IPS-11a (cell line): ENCODE measurements around the gene SIDT1.

Experiments
- H3K4me3 ChIP-seq: one replicate; pipeline ENCODE4 v1.5.1; 2013; ENCODE audit warnings: low read depth, low read length, control low read depth

The SIDT1 gene

DNA sequence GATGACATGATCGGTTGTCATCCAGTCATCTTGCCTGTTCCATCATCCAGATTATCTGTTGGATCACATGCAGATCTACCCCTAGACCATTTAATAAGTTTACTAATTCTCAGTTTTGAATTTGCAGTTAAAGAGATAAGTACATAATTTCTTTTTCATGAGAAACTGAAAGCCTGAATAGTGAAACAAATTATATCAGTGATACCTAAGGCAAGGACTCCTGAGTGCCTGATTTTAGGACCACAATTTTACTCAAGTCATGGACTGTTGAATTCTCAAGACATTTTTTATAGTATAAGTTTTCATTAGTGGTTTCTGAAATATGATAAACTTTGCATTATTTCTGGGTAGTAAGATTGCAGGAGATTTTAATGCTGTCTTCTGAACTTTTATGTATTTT lies 13.2 kb downstream of the SIDT1 start:
- no peak overlapping the region for H3K4me3 ChIP-seq

GRCh38 chr3:113546414-113546893 lies 14.1 kb downstream of the SIDT1 start:
- H3K4me3 ChIP-seq = no peak overlapping the region

DNA sequence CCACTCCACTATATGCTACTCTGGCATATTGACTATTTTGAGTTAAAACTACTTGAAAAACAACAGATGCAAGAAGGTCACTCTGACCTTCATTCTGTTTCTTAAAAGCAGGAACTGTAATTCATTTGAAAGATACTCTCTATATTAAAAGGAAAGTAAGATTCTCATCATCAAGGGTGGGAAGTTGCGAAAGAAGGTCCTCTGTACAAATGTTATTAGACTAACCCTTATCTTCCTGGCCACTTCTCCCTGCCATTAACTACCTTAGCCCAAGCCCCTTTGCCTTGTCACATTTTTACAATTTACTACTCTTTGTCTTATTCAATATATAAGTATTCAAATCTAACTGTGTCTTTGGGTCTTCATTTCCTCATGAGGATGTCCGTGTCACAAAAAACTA lies 16.1 kb downstream of the SIDT1 start:
- H3K4me3 ChIP-seq = no peak overlapping the region

DNA sequence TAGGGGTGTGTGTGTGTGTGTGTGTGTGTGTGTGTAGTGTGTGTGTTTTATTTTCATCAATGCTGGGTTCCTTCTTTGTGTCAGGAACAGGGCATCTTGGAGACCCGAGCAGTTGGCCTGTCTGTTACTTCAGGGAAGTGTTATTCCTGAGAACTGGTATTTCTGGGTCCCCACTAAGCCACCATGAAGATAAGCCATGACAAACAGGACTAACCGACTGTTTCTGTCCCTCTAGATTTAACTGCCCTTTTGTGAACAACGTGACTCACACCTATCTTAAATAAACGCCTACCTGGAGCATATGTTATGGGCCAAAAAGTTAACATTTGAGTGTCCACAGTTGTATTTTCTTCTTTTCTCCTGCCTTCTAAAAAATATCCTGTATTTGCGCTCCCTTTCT lies 19.5 kb downstream of the SIDT1 start:
- H3K4me3 ChIP-seq = no peak overlapping the region

DNA sequence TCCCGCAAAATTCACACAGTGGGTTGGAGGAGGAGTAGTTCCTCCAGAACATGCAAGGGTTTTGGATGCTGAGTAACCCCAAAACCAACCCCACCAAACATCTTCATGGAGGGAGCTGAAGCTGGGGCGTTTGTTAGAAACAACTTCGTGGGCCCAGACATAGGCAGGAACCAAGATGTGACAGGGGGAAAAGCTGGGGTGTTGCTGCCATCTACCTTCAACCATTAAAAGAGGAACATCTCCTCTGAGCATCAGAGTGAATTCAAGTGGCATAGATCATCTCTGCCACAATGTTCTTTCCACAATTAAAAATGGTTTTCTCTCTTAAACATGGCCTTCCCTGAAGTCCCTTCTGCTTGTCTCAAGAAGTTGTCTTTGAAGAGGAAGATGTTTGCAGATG lies 20.5 kb downstream of the SIDT1 start:
- H3K4me3 ChIP-seq = no peak overlapping the region

DNA sequence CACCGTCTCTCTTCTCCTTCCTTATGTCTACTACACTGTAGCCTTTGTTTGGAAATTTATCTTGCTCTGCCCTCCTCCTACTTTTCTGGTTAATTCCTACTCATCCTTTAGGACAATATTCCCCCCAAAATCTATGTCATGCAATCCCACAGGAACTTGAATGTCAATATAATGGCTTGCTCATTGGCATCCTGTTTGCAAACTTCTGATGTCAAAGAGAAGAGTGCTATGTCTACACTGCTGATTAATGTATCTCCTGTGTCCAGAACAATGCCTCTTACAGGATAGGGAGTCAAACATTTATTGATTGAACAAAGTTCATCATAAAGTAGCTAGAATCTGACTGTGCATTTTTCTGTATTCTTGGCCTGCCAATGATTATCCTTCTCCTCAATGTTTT lies 22.8 kb downstream of the SIDT1 start:
- no peak overlapping the region for H3K4me3 ChIP-seq

GRCh38 chr3:113556316-113556945 lies 24.1 kb downstream of the SIDT1 start:
- no peak overlapping the region for H3K4me3 ChIP-seq

DNA sequence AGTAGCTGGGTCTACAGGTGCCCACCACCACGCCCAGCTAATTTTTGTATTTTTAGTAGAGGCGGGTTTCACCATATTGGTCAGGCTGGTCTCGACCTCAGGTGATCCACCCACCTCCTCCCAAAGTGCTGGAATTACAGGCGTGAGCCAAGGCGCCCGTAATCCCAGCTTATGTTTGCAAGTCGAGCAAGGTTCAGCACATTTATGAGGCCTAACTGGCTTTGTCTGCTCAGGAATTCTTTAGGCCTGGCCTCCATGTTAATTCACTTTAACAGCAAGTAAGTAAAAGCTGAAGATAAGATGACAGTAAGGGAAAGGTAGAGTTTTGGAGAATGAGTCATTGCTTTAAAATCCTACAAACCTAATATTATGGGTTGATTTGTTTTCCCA lies 24.6 kb downstream of the SIDT1 start:
- no peak overlapping the region for H3K4me3 ChIP-seq

GRCh38 chr3:113557374-113557773 lies 25.0 kb downstream of the SIDT1 start:
- H3K4me3 ChIP-seq = no peak overlapping the region

DNA sequence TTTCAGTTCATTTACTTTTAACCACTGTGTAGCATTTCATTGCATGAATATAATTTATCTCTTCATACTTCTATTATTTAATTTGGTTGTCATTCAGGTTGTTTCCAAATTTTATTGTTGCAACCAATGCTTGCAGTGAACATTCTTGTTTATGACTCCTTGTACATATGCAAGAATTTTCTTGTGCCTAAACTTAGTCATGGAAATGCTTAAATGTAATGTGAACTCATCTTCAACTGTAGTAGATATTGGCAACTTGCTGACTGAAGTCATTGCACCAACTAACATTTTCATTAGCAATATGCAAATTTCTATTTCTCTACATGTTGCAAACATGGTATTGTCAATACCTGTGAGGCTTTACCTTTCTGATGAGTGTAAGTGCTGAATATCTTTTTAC lies 26.7 kb downstream of the SIDT1 start:
- H3K4me3 ChIP-seq = no peak overlapping the region

DNA sequence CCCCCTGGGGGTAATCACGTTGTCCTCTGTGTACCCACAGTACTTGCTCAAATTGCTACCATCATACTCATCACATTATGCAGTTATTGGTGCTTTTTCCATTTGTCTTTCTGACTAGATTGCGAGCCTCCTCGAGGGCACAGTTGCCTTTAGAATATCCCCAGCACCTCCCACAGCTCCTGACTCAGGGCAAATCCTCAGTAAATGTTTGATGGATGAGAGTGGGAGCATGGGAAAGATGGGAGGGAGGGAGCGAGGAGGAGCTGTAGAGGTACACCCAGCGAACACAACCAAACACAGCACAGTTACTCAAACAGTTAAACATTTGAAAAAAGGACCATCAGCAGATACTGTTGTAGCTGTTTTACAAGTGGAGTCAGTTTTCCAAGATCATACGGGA lies 27.9 kb downstream of the SIDT1 start:
- H3K4me3 ChIP-seq = no peak overlapping the region

GRCh38 chr3:113560831-113561623 lies 28.7 kb downstream of the SIDT1 start:
- no peak overlapping the region for H3K4me3 ChIP-seq

DNA sequence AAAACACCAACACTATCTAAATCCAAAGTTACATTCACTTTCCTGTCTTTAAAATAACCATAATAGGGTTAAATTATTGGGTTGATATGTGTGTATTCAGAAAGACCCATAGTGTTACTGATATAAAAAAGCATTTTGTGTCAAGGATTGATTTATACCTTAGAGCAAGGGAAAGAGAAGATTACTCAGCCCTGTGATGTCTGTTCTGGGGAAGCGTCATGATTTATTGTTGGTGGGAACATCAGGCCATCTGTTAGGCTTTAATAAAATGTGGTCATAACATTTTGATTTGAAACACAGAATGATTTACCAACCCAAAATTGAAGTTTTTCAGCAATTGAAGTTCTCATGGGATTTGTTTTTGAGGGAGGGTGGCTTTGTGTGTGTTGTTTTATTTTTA lies 33.2 kb downstream of the SIDT1 start:
- H3K4me3 ChIP-seq = no peak overlapping the region

GRCh38 chr3:113570158-113570557 lies 37.8 kb downstream of the SIDT1 start:
- H3K4me3 ChIP-seq = no peak overlapping the region

GRCh38 chr3:113571360-113571759 lies 39.0 kb downstream of the SIDT1 start:
- no peak overlapping the region for H3K4me3 ChIP-seq

DNA sequence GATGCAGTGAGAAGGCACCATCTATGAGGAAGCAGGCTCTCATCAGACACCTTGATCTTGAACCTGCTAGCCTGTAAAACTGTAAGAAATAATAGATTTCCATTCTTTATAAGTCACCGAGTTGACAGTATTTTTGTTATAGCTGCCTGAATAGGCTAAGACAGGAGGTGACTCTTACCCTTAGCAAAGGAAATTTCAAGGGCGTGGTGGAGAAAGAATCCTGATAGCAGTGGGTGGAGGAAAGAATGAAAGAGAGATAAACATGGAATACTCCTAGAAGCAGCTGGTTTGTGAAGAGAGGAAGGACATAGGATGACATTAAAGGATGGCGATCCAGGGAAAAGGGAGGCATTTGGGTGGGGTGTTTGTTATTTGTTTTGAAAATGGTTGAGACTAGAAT lies 41.4 kb downstream of the SIDT1 start:
- H3K4me3 ChIP-seq = no peak overlapping the region

DNA sequence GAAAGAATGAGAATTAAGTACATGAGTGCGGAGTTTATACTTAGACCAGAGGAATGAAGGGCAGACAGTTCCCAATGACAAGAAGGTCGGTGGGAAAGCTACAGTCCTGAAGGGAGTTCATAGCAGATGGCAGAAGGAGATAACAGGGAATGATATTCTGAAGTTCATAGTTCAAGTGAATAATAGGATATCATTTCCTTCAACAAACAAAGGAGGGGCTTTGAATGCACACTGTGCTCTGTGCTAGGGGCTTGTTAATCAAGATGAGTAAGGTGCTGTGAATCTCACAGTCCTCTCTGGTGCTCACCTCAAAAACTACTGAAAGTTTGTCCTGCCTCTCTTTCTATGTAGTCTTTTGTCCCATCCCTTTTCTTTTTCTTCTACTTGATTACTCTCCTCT lies 41.9 kb downstream of the SIDT1 start:
- no peak overlapping the region for H3K4me3 ChIP-seq

DNA sequence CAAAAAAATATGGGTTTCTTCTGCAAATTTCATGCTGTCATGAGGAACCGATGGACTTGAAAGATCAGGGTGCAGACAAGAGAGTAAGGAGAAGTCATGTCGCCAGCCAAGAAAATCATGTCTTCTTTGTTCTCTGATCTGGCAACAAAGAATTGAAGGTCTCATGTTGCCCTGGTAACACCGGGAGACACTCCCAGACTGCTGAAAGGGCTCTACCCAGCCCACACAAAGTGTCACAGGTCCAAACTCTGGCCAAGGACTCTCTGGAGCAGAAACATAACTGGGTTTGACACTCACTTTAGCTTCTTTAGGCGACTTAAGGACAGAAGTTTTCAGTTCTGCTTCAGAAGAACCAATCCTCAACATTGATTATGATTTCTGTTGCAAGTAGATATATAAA lies 42.9 kb downstream of the SIDT1 start:
- H3K4me3 ChIP-seq = no peak overlapping the region

DNA sequence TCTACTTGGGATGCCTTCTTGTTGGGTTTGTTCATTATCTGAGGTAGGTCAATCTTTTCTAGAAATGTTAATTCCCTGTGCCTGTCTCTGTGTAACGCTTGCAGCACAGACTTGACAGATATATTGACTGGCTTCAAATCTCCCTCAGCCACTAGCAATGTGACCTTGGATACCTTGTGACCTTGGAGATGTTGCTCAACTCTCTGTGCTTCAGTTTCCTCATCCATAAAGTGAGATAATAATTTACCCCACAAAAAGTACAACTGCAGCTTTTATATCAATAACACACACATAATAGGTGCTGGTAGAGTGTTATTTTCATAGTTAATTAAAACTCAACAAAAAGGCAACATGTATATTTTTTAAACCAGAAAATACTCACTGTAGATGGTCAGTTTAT lies 52.9 kb downstream of the SIDT1 start:
- H3K4me3 ChIP-seq = no peak overlapping the region

DNA sequence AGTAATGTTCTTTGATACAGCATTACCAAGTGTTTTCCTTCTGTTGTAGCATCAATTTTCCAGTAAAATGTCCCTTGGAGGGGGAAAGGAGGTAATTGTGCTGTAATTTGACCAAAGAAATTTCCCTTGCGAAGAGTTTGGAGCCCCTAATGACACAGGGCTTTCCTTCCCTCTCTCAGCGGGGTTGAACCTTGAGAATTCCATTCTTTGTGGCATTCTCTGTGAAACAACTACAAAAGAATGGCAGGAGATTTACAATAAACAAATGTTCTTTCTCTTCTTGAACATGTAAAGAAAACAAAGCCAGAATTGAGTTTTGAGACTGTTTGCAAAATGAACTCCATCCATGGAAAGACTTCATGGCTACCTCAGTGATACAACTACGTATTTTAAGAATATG lies 53.4 kb downstream of the SIDT1 start:
- H3K4me3 ChIP-seq = no peak overlapping the region

DNA sequence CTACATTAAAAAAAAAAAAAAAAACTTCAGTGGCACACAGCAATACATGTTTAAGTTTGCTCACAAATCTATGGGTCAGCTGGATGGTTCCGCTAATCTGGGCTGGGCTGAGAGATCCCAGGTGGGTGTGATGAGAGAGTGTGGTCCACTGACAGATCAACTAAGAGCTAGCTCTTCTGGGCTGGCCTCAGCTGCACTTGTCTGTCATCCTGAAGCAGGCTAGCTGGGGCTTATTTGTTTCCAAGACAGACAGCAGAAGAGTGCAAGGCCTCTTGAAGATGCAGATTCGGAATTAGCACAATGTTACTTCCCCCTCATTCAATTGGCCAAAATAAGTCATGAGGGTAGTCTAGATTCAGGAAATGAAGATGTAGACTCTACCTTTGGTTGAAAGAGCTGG lies 56.5 kb downstream of the SIDT1 start:
- H3K4me3 ChIP-seq = no peak overlapping the region

DNA sequence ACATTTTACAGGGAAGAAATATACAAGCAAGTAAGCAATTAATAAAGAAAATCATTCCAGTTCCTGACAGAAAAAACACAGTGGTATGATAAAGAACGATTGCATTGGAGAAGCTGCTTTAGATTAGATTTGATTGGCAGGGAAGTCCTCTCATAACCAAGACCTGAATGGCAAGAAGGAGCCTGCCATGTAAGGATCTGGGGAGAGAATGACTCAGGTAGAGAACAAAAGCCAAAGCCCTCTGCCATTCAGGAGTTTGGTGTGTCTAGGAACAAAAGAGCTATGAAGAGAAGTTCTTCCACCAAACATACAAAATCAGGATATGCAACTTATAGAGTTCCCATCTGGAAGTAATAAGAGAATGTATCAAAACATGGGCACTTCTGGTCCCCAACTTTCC lies 57.6 kb downstream of the SIDT1 start:
- H3K4me3 ChIP-seq = no peak overlapping the region

- H3K4me3 ChIP-seq = no peak overlapping the region
These were observed 58.6 kb downstream of the SIDT1 start for GRCh38 chr3:113590983-113591382.
